GM19397 (cell line): ENCODE results near the gene MSANTD4.
"Not testable (repeated sequence)": the region's sequence is repeated elsewhere in the genome, so short reads cannot be mapped to it uniquely, and the experiment has no call there.

ENCODE experiments used
- ATAC-seq: cut with Tn5 transposase; IDR thresholded peaks from one replicate; pipeline ENCODE4 v1.9.1; 2021; ENCODE audit warnings: mild to moderate bottlenecking, moderate library complexity; ENCODE audit not compliant: unreplicated experiment

The MSANTD4 gene

GRCh38 chr11:106014620-106015019, 7.4 kb downstream of the MSANTD4 start:
- ATAC-seq = no peak

GRCh38 chr11:106014035-106014434, 8.0 kb downstream of the MSANTD4 start:
- ATAC-seq = no peak

GRCh38 chr11:106012744-106013143, 9.3 kb downstream of the MSANTD4 start:
- no peak for ATAC-seq

DNA sequence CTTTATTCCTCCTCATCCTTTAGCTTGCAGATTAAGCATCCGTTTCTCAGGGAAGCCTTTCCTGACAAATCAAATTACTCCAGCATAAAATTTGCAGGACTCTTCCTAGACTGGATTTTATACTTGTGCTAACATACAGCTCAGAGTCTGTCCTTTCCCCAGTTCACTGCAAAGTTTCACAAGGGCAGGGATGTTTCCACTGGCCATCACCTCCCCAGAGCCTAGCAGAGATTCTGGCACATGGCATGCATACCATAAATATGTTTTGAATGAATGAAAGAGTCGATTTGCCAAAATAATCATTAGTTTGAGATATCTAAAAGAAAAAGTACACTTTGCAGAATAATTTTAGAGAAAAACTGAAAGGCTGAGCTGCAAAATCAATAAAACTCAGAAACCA, 10.6 kb downstream of the MSANTD4 start:
- no peak for ATAC-seq

- not testable (repeated sequence) for ATAC-seq
Observed at GRCh38 chr11:106003094-106003493, 18.9 kb downstream of the MSANTD4 start.

- no peak for ATAC-seq
Observed at GRCh38 chr11:106001304-106002012, 20.6 kb downstream of the MSANTD4 start.

GRCh38 chr11:105991888-105992287, 30.2 kb downstream of the MSANTD4 start:
- no peak for ATAC-seq

GRCh38 chr11:105989124-105989523, 32.9 kb downstream of the MSANTD4 start:
- no peak for ATAC-seq

GRCh38 chr11:105988197-105988596, 33.8 kb downstream of the MSANTD4 start:
- no peak for ATAC-seq

- ATAC-seq = no peak
Observed at GRCh38 chr11:105986554-105986953, 35.5 kb downstream of the MSANTD4 start.

DNA sequence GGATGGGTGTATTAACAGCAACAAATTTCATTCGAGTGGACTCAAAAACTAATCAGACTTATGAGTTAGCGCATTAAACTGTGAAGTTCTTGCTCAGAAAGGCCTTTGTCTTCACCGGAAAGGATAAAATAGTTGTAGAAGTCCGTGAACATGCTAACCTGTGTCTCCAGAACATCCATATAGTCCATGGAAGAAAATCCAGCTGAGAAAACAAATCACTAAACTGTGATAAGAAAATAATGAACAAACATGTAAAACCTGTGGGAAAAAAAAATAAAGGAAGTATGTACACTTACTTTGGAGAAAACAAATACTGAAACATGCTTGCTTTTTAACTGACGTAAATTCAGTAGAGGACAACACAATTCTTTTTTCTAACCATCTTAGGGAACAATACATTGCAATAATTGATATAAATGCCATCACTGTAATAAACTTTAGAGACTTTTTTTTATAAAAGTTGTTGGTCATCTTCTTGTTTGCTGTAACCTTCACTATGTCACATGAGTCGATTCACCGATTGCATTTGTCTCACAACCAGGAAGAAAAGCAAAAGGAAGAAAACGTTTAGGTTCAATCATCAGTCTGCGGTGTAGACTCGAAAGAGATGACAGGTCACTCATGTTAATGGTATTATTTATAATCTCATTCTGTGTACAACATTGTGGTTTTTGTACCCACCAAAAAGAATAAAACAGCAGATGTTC, 41.9 kb downstream of the MSANTD4 start:
- ATAC-seq = no peak

GRCh38 chr11:105975128-105975527, 46.9 kb downstream of the MSANTD4 start:
- no peak for ATAC-seq

DNA sequence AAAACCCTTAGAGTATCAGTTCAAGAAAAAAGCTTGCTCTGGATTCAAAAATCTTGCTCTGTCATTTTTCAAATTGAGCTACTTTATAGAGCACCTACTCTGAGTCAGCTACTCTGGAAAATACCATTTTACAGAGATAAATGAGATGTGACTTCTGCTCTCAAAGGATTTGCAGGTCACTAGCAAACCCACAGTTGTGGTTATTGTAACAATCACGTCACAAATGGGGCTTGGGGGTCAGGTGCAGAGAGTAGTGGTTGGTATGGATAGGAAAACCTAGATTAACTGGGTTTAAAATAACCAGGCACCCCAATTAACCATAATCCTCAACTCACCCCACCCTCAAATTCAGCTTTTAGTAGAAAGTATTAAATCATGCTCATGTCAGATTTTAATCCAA, 52.3 kb downstream of the MSANTD4 start:
- ATAC-seq = no peak

- no peak for ATAC-seq
Observed at GRCh38 chr11:105968021-105968697, 53.9 kb downstream of the MSANTD4 start.

- ATAC-seq = no peak
Observed at GRCh38 chr11:105960252-105961245, 61.5 kb downstream of the MSANTD4 start.
